Peyer's patch (tissue), 4 donors: ENCODE results near the gene PPDPF.

Experiments
- POLR2A ChIP-seq, 2 donors: fragments of 450-650 bp; IDR thresholded peaks; one replicate each; pipeline ENCODE4 v1.5.1; 2017; ENCODE audit warnings: antibody characterized with exemption in 2 of 2, mild to moderate bottlenecking in 2 of 2, moderate library complexity in 2 of 2
- TF ChIP-seq, protein P1 (sequence below), 6 experiments: fragments of 450-650 bp in 4 of 6; fragments of 200-600 bp in 2 of 6; sonication (generic) in 1 of 6; IDR thresholded peaks; one replicate each; pipeline ENCODE4 v1.5.1; 2017 to 2019; ENCODE audit warnings: antibody characterized with exemption in 6 of 6, mild to moderate bottlenecking in 3 of 6, moderate library complexity in 1 of 6

GRCh38 chr20:63552481-63553249 lies 32.1 kb downstream of the PPDPF start:
- TF ChIP-seq, protein P1, sequence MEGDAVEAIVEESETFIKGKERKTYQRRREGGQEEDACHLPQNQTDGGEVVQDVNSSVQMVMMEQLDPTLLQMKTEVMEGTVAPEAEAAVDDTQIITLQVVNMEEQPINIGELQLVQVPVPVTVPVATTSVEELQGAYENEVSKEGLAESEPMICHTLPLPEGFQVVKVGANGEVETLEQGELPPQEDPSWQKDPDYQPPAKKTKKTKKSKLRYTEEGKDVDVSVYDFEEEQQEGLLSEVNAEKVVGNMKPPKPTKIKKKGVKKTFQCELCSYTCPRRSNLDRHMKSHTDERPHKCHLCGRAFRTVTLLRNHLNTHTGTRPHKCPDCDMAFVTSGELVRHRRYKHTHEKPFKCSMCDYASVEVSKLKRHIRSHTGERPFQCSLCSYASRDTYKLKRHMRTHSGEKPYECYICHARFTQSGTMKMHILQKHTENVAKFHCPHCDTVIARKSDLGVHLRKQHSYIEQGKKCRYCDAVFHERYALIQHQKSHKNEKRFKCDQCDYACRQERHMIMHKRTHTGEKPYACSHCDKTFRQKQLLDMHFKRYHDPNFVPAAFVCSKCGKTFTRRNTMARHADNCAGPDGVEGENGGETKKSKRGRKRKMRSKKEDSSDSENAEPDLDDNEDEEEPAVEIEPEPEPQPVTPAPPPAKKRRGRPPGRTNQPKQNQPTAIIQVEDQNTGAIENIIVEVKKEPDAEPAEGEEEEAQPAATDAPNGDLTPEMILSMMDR (IDR thresholded peaks at IDR 0.05), result no peak
- TF ChIP-seq POLR2A (IDR thresholded peaks at IDR 0.05), result no peak
